GM12865 (cell line): ENCODE results near the gene CD38.

ENCODE experiments used
- DNase-seq: peaks from one replicate; pipeline ENCODE4 v3.0.0; 2010; ENCODE audit warnings: low read depth
- H3K4me3 ChIP-seq: 2 replicates; pipeline ENCODE4 v1.5.1; 2011; ENCODE audit warnings: mild to moderate bottlenecking, low read depth, low read length, control low read depth
- CTCF ChIP-seq: IDR thresholded peaks from 2 replicates; pipeline ENCODE4 v1.5.1; 2011; ENCODE audit warnings: low read length, control low read depth, low read depth, inconsistent platforms; ENCODE audit not compliant: insufficient read depth; ENCODE audit errors: missing control alignments

Gene CD38

GRCh38 chr4:15891312-15891711 lies 113.2 kb downstream of the CD38 start:
- DNase-seq = peak; percentile 45
- H3K4me3 ChIP-seq = no peak overlapping the region
- TF ChIP-seq CTCF = no peak

GRCh38 chr4:15893962-15894361 lies 115.8 kb downstream of the CD38 start:
- TF ChIP-seq CTCF = no peak
- no peak overlapping the region for H3K4me3 ChIP-seq
- no peak for DNase-seq

GRCh38 chr4:15894393-15894792 lies 116.3 kb downstream of the CD38 start:
- DNase-seq = no peak
- TF ChIP-seq CTCF = no peak
- H3K4me3 ChIP-seq = no peak overlapping the region

- H3K4me3 ChIP-seq = no peak overlapping the region
- no peak for TF ChIP-seq CTCF
- no peak for DNase-seq
Observed at GRCh38 chr4:15894921-15895916, 117.1 kb downstream of the CD38 start.

GRCh38 chr4:15897577-15897976 lies 119.4 kb downstream of the CD38 start:
- H3K4me3 ChIP-seq = no peak overlapping the region
- no peak for DNase-seq
- TF ChIP-seq CTCF = no peak

- no peak overlapping the region for H3K4me3 ChIP-seq
- no peak for TF ChIP-seq CTCF
- DNase-seq = no peak
Observed at GRCh38 chr4:15898902-15899301, 120.8 kb downstream of the CD38 start.
